HCT116 (cell line): ENCODE data around the gene ZBTB7C. TPM values are rescaled to one million over a fixed set of nuclear protein-coding genes. Genes with fewer than 3 reads are reported as not detected.

ENCODE experiments used
- ATAC-seq: fragments of 200-7000 bp; cut with Tn5 transposase; 2 replicates; pipeline ENCODE4 v1.9.1; 2020; ENCODE audit warnings: mild to moderate bottlenecking, moderate library complexity
- BruUV-seq: library from RNA; stranded (reverse); fragments of 400-500 nt; replicated peaks from 2 replicates; lab custom pipeline; 2021; lab: Mats Ljungman, UMichigan
- CTCF ChIA-PET: fragments of 300-600 bp; sonication (Branson Sonifier 250); formaldehyde crosslinking; loops from one replicate; lab custom pipeline; 2021; ENCODE audit warnings: antibody characterized with exemption; lab: Charles Lee
- POLR2A ChIA-PET: fragments of 300-600, 350-600 bp; sonication (Branson Sonifier 250); formaldehyde crosslinking; loops from one replicate; lab custom pipeline; 2021; ENCODE audit warnings: antibody characterized with exemption; lab: Charles Lee
- RAD21 ChIA-PET, 2 experiments: fragments of 300-600 bp; sonication (Branson Sonifier 250); formaldehyde crosslinking; loops; one replicate each; lab custom pipeline; 2023; ENCODE audit warnings: low total read pairs in 2 of 2; ENCODE audit not compliant: uncharacterized antibody in 2 of 2, unreplicated experiment in 2 of 2, low non-redundant PET in 1 of 2; lab: Charles Lee
- DNase-seq: peaks from one replicate; pipeline ENCODE4 v3.0.0-alpha.2; 2010; ENCODE audit warnings: low read depth, low spot score
- H2AFZ ChIP-seq: fragments of 200-600 bp; shearing (Covaris generic), sonication (generic); 2 replicates; pipeline ENCODE4 v1.6.1; 2017; ENCODE audit warnings: low read depth, mixed run types, mixed read lengths, antibody characterized with exemption, low read length; ENCODE audit not compliant: poor library complexity, severe bottlenecking
- H3K27ac ChIP-seq: 2 replicates; pipeline ENCODE4 v1.5.1; 2012; ENCODE audit warnings: low read depth, low read length
- H3K27me3 ChIP-seq: fragments of 200-600 bp; sonication (generic); 2 replicates; pipeline ENCODE4 v1.6.1; 2016; ENCODE audit warnings: mixed run types, low read length, mixed read lengths; ENCODE audit not compliant: insufficient read depth
- H3K36me3 ChIP-seq, 2 experiments: fragments of 200-500 bp in 1 of 2; fragments of 200-600 bp in 1 of 2; sonication (Bioruptor generic) in 1 of 2; sonication (generic) in 1 of 2; 2 replicates each; pipeline versions ENCODE4 v1.5.1 to v1.6.1; 2014 to 2016; ENCODE audit warnings: low read length in 2 of 2, inconsistent platforms in 1 of 2, mixed read lengths in 1 of 2, mixed run types in 1 of 2; ENCODE audit not compliant: insufficient read depth in 2 of 2, control insufficient read depth in 1 of 2
- H3K4me1 ChIP-seq, 2 experiments: fragments of 200-600 bp in 1 of 2; sonication (generic) in 1 of 2; 2 replicates each; pipeline versions ENCODE4 v1.5.1 to v1.6.1; 2012 to 2017; ENCODE audit warnings: low read length in 2 of 2, inconsistent platforms in 1 of 2, mild to moderate bottlenecking in 1 of 2, mixed read lengths in 1 of 2, mixed run types in 1 of 2, moderate library complexity in 1 of 2; ENCODE audit not compliant: insufficient read depth in 2 of 2, control insufficient read depth in 1 of 2
- H3K4me2 ChIP-seq: fragments of 200-600 bp; sonication (generic); 2 replicates; pipeline ENCODE4 v1.6.1; 2017; ENCODE audit warnings: mixed run types, low read length, mixed read lengths
- H3K4me3 ChIP-seq, 2 experiments: fragments of 200-600 bp in 1 of 2; sonication (generic) in 1 of 2; replicated peaks in 1 of 2; 2 replicates each; pipeline ENCODE4 v1.5.1; 2011 to 2016; ENCODE audit warnings: low read length in 2 of 2, control low read depth in 1 of 2, low read depth in 1 of 2, mild to moderate bottlenecking in 1 of 2, mixed read lengths in 1 of 2, mixed run types in 1 of 2
- H3K79me2 ChIP-seq: fragments of 200-600 bp; sonication (generic); 2 replicates; pipeline ENCODE4 v1.6.1; 2017; ENCODE audit warnings: mild to moderate bottlenecking, mixed run types, low read length, moderate library complexity, mixed read lengths; ENCODE audit not compliant: insufficient read depth
- H3K9ac ChIP-seq: fragments of 200-600 bp; sonication (generic); 2 replicates; pipeline ENCODE4 v1.6.1; 2016; ENCODE audit warnings: low read length, mixed read lengths
- H3K9me2 ChIP-seq: fragments of 200-600 bp; sonication (generic), shearing (Covaris generic); 2 replicates; pipeline ENCODE4 v1.6.1; 2017; ENCODE audit warnings: mixed run types, mild to moderate bottlenecking, moderate library complexity; ENCODE audit not compliant: insufficient read depth
- H3K9me3 ChIP-seq, 2 experiments: fragments of 200-500 bp in 1 of 2; fragments of 200-600 bp in 1 of 2; sonication (Bioruptor generic) in 1 of 2; sonication (generic) in 1 of 2; 2 replicates each; pipeline ENCODE4 v1.6.1; 2014 to 2017; ENCODE audit warnings: low read length in 2 of 2, mixed read lengths in 2 of 2, inconsistent platforms in 1 of 2, low read depth in 1 of 2, mild to moderate bottlenecking in 1 of 2, mixed run types in 1 of 2, moderate library complexity in 1 of 2; ENCODE audit not compliant: control insufficient read depth in 1 of 2, insufficient read depth in 1 of 2
- H4K20me1 ChIP-seq: fragments of 200-600 bp; sonication (generic), shearing (Covaris generic); 2 replicates; pipeline ENCODE4 v1.6.1; 2017; ENCODE audit warnings: mixed run types, mild to moderate bottlenecking, moderate library complexity; ENCODE audit not compliant: insufficient read depth
- EGR1 ChIP-seq: IDR thresholded peaks from 2 replicates; pipeline ENCODE4 v1.6.1; 2012; ENCODE audit warnings: low read depth
- ELF1 ChIP-seq: IDR thresholded peaks from 2 replicates; pipeline ENCODE4 v1.6.1; 2012; ENCODE audit warnings: low read depth, borderline replicate concordance
- EZH2 ChIP-seq: fragments of 200-600 bp; sonication (generic); IDR thresholded peaks from 2 replicates; pipeline ENCODE4 v1.6.1; 2017; ENCODE audit warnings: antibody characterized with exemption, mixed run types
- EZH2phosphoT487 ChIP-seq: fragments of 200-600 bp; IDR thresholded peaks from 2 replicates; pipeline ENCODE4 v1.6.1; 2018; ENCODE audit warnings: antibody characterized with exemption, borderline replicate concordance
- JUND ChIP-seq: IDR thresholded peaks from 2 replicates; pipeline ENCODE4 v1.6.1; 2012
- POLR2A ChIP-seq: IDR thresholded peaks from 2 replicates; pipeline ENCODE4 v1.7.0; 2011; ENCODE audit warnings: borderline replicate concordance; ENCODE audit not compliant: insufficient read depth, insufficient read length; ENCODE audit errors: extremely low read depth
- POLR2AphosphoS5 ChIP-seq: IDR thresholded peaks from 2 replicates; pipeline ENCODE4 v1.6.1; 2011; ENCODE audit warnings: mild to moderate bottlenecking, low read depth, low read length, moderate library complexity
- REST ChIP-seq: IDR thresholded peaks from 2 replicates; pipeline ENCODE4 v1.6.1; 2012; ENCODE audit warnings: low read depth
- SP1 ChIP-seq: IDR thresholded peaks from 2 replicates; pipeline ENCODE4 v1.6.1; 2012; ENCODE audit warnings: low read depth
- TCF7L2 ChIP-seq: IDR thresholded peaks from 2 replicates; pipeline ENCODE4 v1.7.0; 2011; ENCODE audit warnings: borderline replicate concordance, inconsistent platforms; ENCODE audit not compliant: insufficient read depth, insufficient read length; ENCODE audit errors: extremely low read depth
- YY1 ChIP-seq: IDR thresholded peaks from 2 replicates; pipeline ENCODE4 v1.6.1; 2011; ENCODE audit warnings: low read length, low read depth, moderate library complexity, mild to moderate bottlenecking; ENCODE audit not compliant: insufficient replicate concordance; ENCODE audit errors: extremely low read depth
- ZFX ChIP-seq: fragments of 450-650 bp; IDR thresholded peaks from 2 replicates; pipeline ENCODE4 v1.6.1; 2017
- intact Hi-C: fragments of 100-400 bp; cut with micrococcal nuclease; formaldehyde crosslinking; loops from 2 replicates; pipeline ENCODE4 v1.10.0; 2022
- total RNA-seq: library from RNA; stranded (reverse); gene quantifications from one replicate; pipeline ENCODE4 v1.2.1, GENCODE V29; 2021; ENCODE audit not compliant: unreplicated experiment

ZBTB7C gene
- total RNA-seq, 1 experiment from 2014 or later, result 0.37 TPM

- no peak for TF ChIP-seq TCF7L2
- no peak for TF ChIP-seq EZH2phosphoT487
- no peak for TF ChIP-seq EGR1
Observed at GRCh38 chr18:48166336-48166875, 242.8 kb downstream of the ZBTB7C start (continued).

- no peak overlapping the region for H3K4me3 ChIP-seq
- no peaks in the 10 kb centered on the region for H3K9me3 ChIP-seq
- TF ChIP-seq POLR2A (no peak), SP1 (no peak), REST (no peak), ELF1 (no peak), ZFX (no peak), EZH2 (no peak), YY1 (no peak), JUND (no peak), POLR2AphosphoS5 (no peak)
- TF ChIP-seq, all 23 proteins: peak for 0
- Histone ChIP-seq H2AFZ (no peak overlapping the region), H3K9ac (no peak overlapping the region), H4K20me1 (no peaks in the 10 kb centered on the region), H3K36me3 (no peaks in the 10 kb centered on the region), H3K9me2 (no peaks in the 10 kb centered on the region), H3K27ac (no peak overlapping the region), H3K4me2 (no peak overlapping the region), H3K27me3 (0 out of 2 replicates have a peak, but pooled peaks cover 4% of the 10 kb centered on the region), H3K79me2 (no peaks in the 10 kb centered on the region), H3K4me1 (peaks cover 8 to 18% of the 10 kb centered on the region in 2 experiments; a peak in 3 of 4 replicates)
- DNase-seq, result no peak
- ATAC-seq, result no peak
- ChIA-PET CTCF (interaction anchor here (1.0 kb wide), 1 partner anchor 280 kb away, joined by 3 read pairs; no protein-coding TSS in a partner anchor), RAD21 (no interaction called here), POLR2A (no interaction called here)
- BruUV-seq, result no TSS peak
- intact Hi-C loops, result no loop called here
Observed at GRCh38 chr18:48165111-48165866, 243.9 kb downstream of the ZBTB7C start.
